ENCODE measurements around the gene SEMA3D. TPM values are rescaled to one million over a fixed set of nuclear protein-coding genes. Genes with fewer than 3 reads are reported as not detected.

The SEMA3D gene
- total RNA-seq, 1 experiment from 2014 or later, result 4.8 TPM

- Histone ChIP-seq H3K4me2 (no peak overlapping the region), H3K27me3 (ENCODE audit: insufficient read depth, low read depth) (no peaks in the 10 kb centered on the region), H3K4me1 (replicated peaks; ENCODE audit: insufficient read depth) (no peaks in the 10 kb centered on the region), H4K20me1 (ENCODE audit: insufficient read depth) (no peaks in the 10 kb centered on the region), H2AFZ (no peak overlapping the region), H3F3A (ENCODE audit: insufficient read depth, low read depth) (no peaks in the 10 kb centered on the region), H3K27ac (no peak overlapping the region), H3K36me3 (ENCODE audit: low read depth) (no peaks in the 10 kb centered on the region), H3K4me3 (no peak overlapping the region), H3K9me3 (ENCODE audit: insufficient read depth, low read depth) (no peaks in the 10 kb centered on the region), H3K79me2 (ENCODE audit: low read depth) (no peaks in the 10 kb centered on the region), H3K9me2 (ENCODE audit: insufficient read depth) (no peaks in the 10 kb centered on the region)
- POLR2A ChIA-PET (ENCODE audit: unreplicated experiment), result no interaction called here
- no peak for DNase-seq
- TF ChIP-seq CTCF (conservative IDR thresholded peaks at IDR 0.05) (no peak), EZH2 (IDR thresholded peaks at IDR 0.05; ENCODE audit: low read depth) (no peak)
- intact Hi-C loops (cut with micrococcal nuclease; ENCODE audit: unreplicated experiment), result no loop called here
- CTCF ChIA-PET, result no interaction called here
- no TSS peak for BruUV-seq (replicated peaks)
Observed at GRCh38 chr7:85215098-85215497, 28.2 kb upstream of the SEMA3D start.

GRCh38 chr7:85213500-85213899 is 26.6 kb upstream of the SEMA3D start:
- Histone ChIP-seq H3K27me3 (ENCODE audit: insufficient read depth, low read depth) (no peaks in the 10 kb centered on the region), H4K20me1 (ENCODE audit: insufficient read depth) (no peaks in the 10 kb centered on the region), H2AFZ (no peak overlapping the region), H3K79me2 (ENCODE audit: low read depth) (no peaks in the 10 kb centered on the region), H3K36me3 (ENCODE audit: low read depth) (no peaks in the 10 kb centered on the region), H3K9me3 (ENCODE audit: insufficient read depth, low read depth) (no peaks in the 10 kb centered on the region), H3K9me2 (ENCODE audit: insufficient read depth) (no peaks in the 10 kb centered on the region), H3K4me3 (no peak overlapping the region), H3K27ac (no peak overlapping the region), H3K4me2 (no peak overlapping the region), H3K4me1 (replicated peaks; ENCODE audit: insufficient read depth) (no peaks in the 10 kb centered on the region), H3F3A (ENCODE audit: insufficient read depth, low read depth) (no peaks in the 10 kb centered on the region)
- CTCF ChIA-PET, result no interaction called here
- no peak for DNase-seq
- no TSS peak for BruUV-seq (replicated peaks)
- POLR2A ChIA-PET (ENCODE audit: unreplicated experiment), result no interaction called here
- intact Hi-C loops (cut with micrococcal nuclease; ENCODE audit: unreplicated experiment), result no loop called here
- TF ChIP-seq EZH2 (IDR thresholded peaks at IDR 0.05; ENCODE audit: low read depth) (no peak), CTCF (conservative IDR thresholded peaks at IDR 0.05) (no peak)

- DNase-seq, result no peak
- intact Hi-C loops (cut with micrococcal nuclease; ENCODE audit: unreplicated experiment), result no loop called here
- no TSS peak for BruUV-seq (replicated peaks)
- H3K4me3 ChIP-seq, result no peak overlapping the region
- POLR2A ChIA-PET (ENCODE audit: unreplicated experiment), result no interaction called here
- no peaks in the 10 kb centered on the region for H3F3A ChIP-seq (ENCODE audit: insufficient read depth, low read depth)
- H3K4me2 ChIP-seq, result no peak overlapping the region
- no peak overlapping the region for H2AFZ ChIP-seq
- no peaks in the 10 kb centered on the region for H3K9me3 ChIP-seq (ENCODE audit: insufficient read depth, low read depth)
- no peaks in the 10 kb centered on the region for H4K20me1 ChIP-seq (ENCODE audit: insufficient read depth)
- TF ChIP-seq CTCF (conservative IDR thresholded peaks at IDR 0.05) (no peak), EZH2 (IDR thresholded peaks at IDR 0.05; ENCODE audit: low read depth) (no peak)
- no peaks in the 10 kb centered on the region for H3K36me3 ChIP-seq (ENCODE audit: low read depth)
- CTCF ChIA-PET, result no interaction called here
- H3K27ac ChIP-seq, result no peak overlapping the region
- no peaks in the 10 kb centered on the region for H3K79me2 ChIP-seq (ENCODE audit: low read depth)
- no peaks in the 10 kb centered on the region for H3K27me3 ChIP-seq (ENCODE audit: insufficient read depth, low read depth)
- no peaks in the 10 kb centered on the region for H3K9me2 ChIP-seq (ENCODE audit: insufficient read depth)
- no peaks in the 10 kb centered on the region for H3K4me1 ChIP-seq (replicated peaks; ENCODE audit: insufficient read depth)
Observed at GRCh38 chr7:85205754-85206153, 18.9 kb upstream of the SEMA3D start.
